ENCODE measurements around the gene TBC1D22A.

DNA sequence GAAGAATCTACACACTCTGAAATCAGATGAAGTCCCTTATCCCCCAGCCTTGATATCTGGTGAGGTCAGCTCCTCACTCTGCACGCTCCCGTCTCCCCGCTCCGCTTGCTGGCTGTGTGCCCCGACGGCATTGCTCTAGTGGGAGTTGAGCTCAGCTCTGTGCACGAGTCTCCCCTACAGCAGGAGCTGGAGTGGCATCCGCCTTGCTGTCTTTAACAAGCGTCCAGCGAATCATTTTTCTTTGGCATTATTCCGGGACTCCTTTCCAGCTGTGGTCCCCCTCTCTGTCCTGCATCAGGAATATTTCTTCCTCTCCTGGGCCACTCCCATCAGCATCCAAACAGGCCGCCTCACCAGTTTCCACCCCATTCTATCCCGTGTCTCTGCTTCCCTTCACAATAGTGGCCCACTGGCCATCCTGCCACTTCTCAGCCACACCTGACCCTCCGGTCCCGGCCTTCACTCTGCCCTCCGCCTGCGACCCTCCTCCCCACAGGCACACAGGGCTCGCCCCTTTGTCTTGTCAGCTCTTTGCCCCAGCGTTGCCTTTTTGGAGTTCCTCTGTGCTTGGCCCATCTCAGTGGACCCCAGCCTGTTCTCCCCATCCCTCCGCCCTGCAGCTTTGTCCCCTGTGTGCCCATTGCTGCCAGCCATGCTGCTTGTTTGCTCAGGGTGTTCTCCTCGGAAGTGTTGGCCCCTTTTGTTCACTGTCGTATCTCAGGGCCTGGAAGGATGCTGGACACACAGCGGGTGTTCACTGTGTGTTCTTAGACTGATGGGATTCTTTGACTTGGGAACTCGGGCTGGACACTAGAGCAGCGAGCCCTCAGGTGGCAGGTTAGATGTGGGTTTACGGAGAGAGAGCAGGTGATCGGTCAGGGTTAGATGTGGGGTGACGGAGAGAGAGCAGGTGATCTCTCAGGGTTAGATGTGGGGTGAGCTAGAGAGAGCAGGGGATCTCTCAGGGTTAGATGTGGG is 441.8 kb downstream of the TBC1D22A start:
- TF ChIP-seq EZH2 (IDR thresholded peaks at IDR 0.05; ENCODE audit: borderline replicate concordance), result no peak
- no peak for TF ChIP-seq CTCF (IDR thresholded peaks at IDR 0.05; ENCODE audit: poor library complexity)
